GM18499 (cell line): ENCODE data around the gene FAM43A.

Source experiments
- ATAC-seq: cut with Tn5 transposase; IDR thresholded peaks from one replicate; pipeline ENCODE4 v1.9.1; 2021; ENCODE audit warnings: moderate number of reproducible peaks; ENCODE audit not compliant: insufficient read depth, unreplicated experiment

Gene FAM43A

GRCh38 chr3:194736896-194737600, 51.4 kb downstream of the FAM43A start:
- ATAC-seq = no peak
